K562 (cell line): ENCODE results near the gene PARD6B. TPM values are rescaled to one million over a fixed set of nuclear protein-coding genes. Genes with fewer than 3 reads are reported as not detected.

Source experiments
- ATAC-seq: fragments of 200-7000 bp; cut with Tn5 transposase; 3 replicates; pipeline ENCODE4 v1.9.1; 2020; ENCODE audit warnings: moderate library complexity
- BruUV-seq: library from RNA; stranded (reverse); fragments of 400-500 nt; replicated peaks from 2 replicates; lab custom pipeline; 2021; lab: Mats Ljungman, UMichigan
- CTCF ChIA-PET: fragments of 300-600 bp; formaldehyde crosslinking; extraction: SDS; loops from one replicate; lab custom pipeline; 2021; ENCODE audit warnings: low intra/inter-chr PET ratio; lab: Yijun Ruan, JAX
- POLR2A ChIA-PET: fragments of 300-600, 350-650 bp; sonication (Branson Sonifier 250); formaldehyde crosslinking; extraction: SDS; loops from one replicate; lab custom pipeline; 2021; ENCODE audit warnings: antibody characterized with exemption, inconsistent platforms; lab: Yijun Ruan, JAX
- DNase-seq, 4 experiments: peaks; one replicate each; pipeline versions ENCODE4 v3.0.0 to v3.0.0-alpha.2; 2011 to 2018; ENCODE audit warnings: low spot score in 3 of 4, mixed read lengths in 3 of 4; ENCODE audit errors: extremely low read depth in 1 of 4
- FAIRE-seq: peaks from 2 replicates; lab custom pipeline; 2011; peaks lifted over from hg19 to GRCh38; lab: Jason Lieb, UNC
- H2AFZ ChIP-seq: 2 replicates; pipeline ENCODE4 v1.6.0; 2011; ENCODE audit warnings: low read depth, low read length, control low read depth, inconsistent platforms
- H3K27ac ChIP-seq: fragments of 200-600 bp; 3 replicates; pipeline ENCODE4 v1.8.0; 2011; ENCODE audit warnings: low read depth, mild to moderate bottlenecking, control low read depth, inconsistent platforms, low read length, moderate library complexity, mixed read lengths; ENCODE audit errors: extremely low read depth
- H3K27me3 ChIP-seq, 2 experiments: fragments of 300-600 bp in 1 of 2; 2 replicates in 1 of 2; 3 replicates in 1 of 2; pipeline versions ENCODE4 v1.6.0 to v1.8.0; 2011; ENCODE audit warnings: inconsistent platforms in 2 of 2, low read length in 2 of 2, mild to moderate bottlenecking in 1 of 2, mixed read lengths in 1 of 2, moderate library complexity in 1 of 2; ENCODE audit not compliant: control insufficient read depth in 2 of 2, insufficient read depth in 2 of 2
- H3K36me3 ChIP-seq: fragments of 300-600 bp; 3 replicates; pipeline ENCODE4 v1.8.0; 2011; ENCODE audit warnings: mild to moderate bottlenecking, low read length, inconsistent platforms; ENCODE audit not compliant: control insufficient read depth, insufficient read depth
- H3K4me1 ChIP-seq, 2 experiments: fragments of 200-600 bp in 1 of 2; replicated peaks in 1 of 2; 2 replicates in 1 of 2; 3 replicates in 1 of 2; pipeline versions ENCODE4 v1.5.1 to v1.8.0; 2011; ENCODE audit warnings: inconsistent platforms in 2 of 2, low read length in 2 of 2, mild to moderate bottlenecking in 1 of 2, mixed read lengths in 1 of 2, moderate library complexity in 1 of 2; ENCODE audit not compliant: control insufficient read depth in 2 of 2, insufficient read depth in 2 of 2
- H3K4me2 ChIP-seq: 2 replicates; pipeline ENCODE4 v1.6.1; 2011; ENCODE audit warnings: low read length, control low read depth, inconsistent platforms, mixed read lengths; ENCODE audit not compliant: insufficient read depth
- H3K4me3 ChIP-seq: fragments of 200-600 bp; sonication (generic), shearing (Covaris generic); 2 replicates; pipeline ENCODE4 v1.5.1; 2016; ENCODE audit warnings: control low read depth, inconsistent platforms
- H3K79me2 ChIP-seq: fragments of 200-600 bp; 3 replicates; pipeline ENCODE4 v1.8.0; 2011; ENCODE audit warnings: low read length, inconsistent platforms; ENCODE audit not compliant: control insufficient read depth, insufficient read depth
- H3K9ac ChIP-seq, 2 experiments: 2 replicates each; pipeline versions ENCODE4 v1.6.0 to v1.6.1; 2011; ENCODE audit warnings: low read depth in 2 of 2, low read length in 2 of 2, control low read depth in 1 of 2, inconsistent platforms in 1 of 2, mild to moderate bottlenecking in 1 of 2, mixed read lengths in 1 of 2; ENCODE audit not compliant: insufficient read depth in 1 of 2
- H3K9me1 ChIP-seq: one replicate; pipeline ENCODE4 v1.6.0; 2011; ENCODE audit warnings: inconsistent platforms, mild to moderate bottlenecking, low read length, moderate library complexity; ENCODE audit not compliant: control insufficient read depth, insufficient read depth
- H3K9me3 ChIP-seq: replicated peaks from 2 replicates; pipeline ENCODE4 v1.5.1; 2011; ENCODE audit warnings: low read depth, low read length, inconsistent platforms; ENCODE audit not compliant: control insufficient read depth, insufficient read depth
- H4K20me1 ChIP-seq: replicated peaks from 2 replicates; pipeline ENCODE4 v1.6.1; 2011; ENCODE audit warnings: low read length, inconsistent platforms, mixed read lengths; ENCODE audit not compliant: control insufficient read depth, insufficient read depth
- CBX3 ChIP-seq, 2 experiments: IDR thresholded peaks; 1 replicate in 1 of 2; 2 replicates in 1 of 2; pipeline ENCODE4 v1.6.1; 2012; ENCODE audit warnings: inconsistent platforms in 2 of 2, low read length in 2 of 2, borderline replicate concordance in 1 of 2, control low read depth in 1 of 2
- GTF3C2 ChIP-seq: IDR thresholded peaks from 3 replicates; pipeline ENCODE4 v1.6.1; 2011; ENCODE audit warnings: borderline replicate concordance, mild to moderate bottlenecking, moderate library complexity; ENCODE audit not compliant: insufficient read length; ENCODE audit errors: extremely low read depth
- MEIS2 ChIP-seq: fragments of 450-650 bp; IDR thresholded peaks from 2 replicates; pipeline ENCODE4 v1.6.1; 2014; ENCODE audit warnings: mild to moderate bottlenecking; ENCODE audit not compliant: partially characterized antibody
- ZBTB11 ChIP-seq, 3 experiments: fragments of 200-800 bp in 1 of 3; fragments of 250-450 bp in 1 of 3; fragments of 450-650 bp in 1 of 3; sonication (Bioruptor Pico) in 1 of 3; sonication (Bioruptor generic) in 1 of 3; formaldehyde crosslinking in 1 of 3; IDR thresholded peaks; 2 replicates each; pipeline versions ENCODE4 v1.6.1 to v1.8.0; 2016 to 2022; ENCODE audit warnings: mild to moderate bottlenecking in 2 of 3, missing genetic modification characterization in 2 of 3, missing compliant biosample characterization in 1 of 3, moderate library complexity in 1 of 3
- WGBS: fragments of 100-300 bp; shearing (Covaris generic); methylation state at CpG from one replicate; pipeline ENCODE4 v1.1.6; 2016; ENCODE audit warnings: low coverage, mixed read lengths; ENCODE audit not compliant: insufficient coverage; ENCODE audit errors: missing lambda C conversion rate; 5-methylcytosine and 5-hydroxymethylcytosine counted together
- in situ Hi-C: fragments of 300-500 bp; cut with MboI; formaldehyde crosslinking; loops from 4 replicates; pipeline ENCODE4 v1.15.0; 2018; ENCODE audit warnings: inconsistent platforms, mixed read lengths
- intact Hi-C: fragments of 100-400 bp; cut with micrococcal nuclease; formaldehyde crosslinking; loops from 2 replicates; pipeline ENCODE4 v1.14.2; 2022
- polyA plus RNA-seq, 8 experiments: library from polyadenylated mRNA; depleted of rRNA in 4 of 8; stranded (reverse) in 5 of 8; unstranded in 3 of 8; fragments of >200 nt; fragmentation: Nextera tagmentation in 2 of 8; fragmentation: Illumina TruSeq in 1 of 8; extraction: Ambion mirVana in 2 of 8; extraction: Trizol in 1 of 8; gene quantifications; 2 replicates each; pipeline versions ENCODE4 v1.2.1 to v1.2.3, GENCODE V29; 2011 to 2014; ENCODE audit warnings: inconsistent platforms in 1 of 8, missing spikeins in 1 of 8
- total RNA-seq, 7 experiments: library from RNA; depleted of rRNA in 6 of 7; stranded (reverse); fragments of >200 nt in 6 of 7; fragmentation: Illumina TruSeq in 2 of 7; extraction: Trizol in 2 of 7; gene quantifications; 2 replicates each; pipeline versions ENCODE4 v1.2.1 to v1.2.3, GENCODE V29; 2011 to 2021; ENCODE audit warnings: low replicate concordance in 1 of 7
- TF ChIP-seq, protein P1 (sequence below), 2 experiments: IDR thresholded peaks in 1 of 2; conservative IDR thresholded peaks in 1 of 2; 2 replicates each; pipeline ENCODE4 v1.6.1; 2016; ENCODE audit warnings: low read depth in 2 of 2, mild to moderate bottlenecking in 1 of 2, missing compliant biosample characterization in 1 of 2, missing genetic modification characterization in 1 of 2, moderate library complexity in 1 of 2

PARD6B gene
- total and polyA plus RNA-seq, 9 of the 15 experiments (the other 6 are each of a cell fraction or from before 2014, with no cell fraction given): 1.7 to 12.3 (median 5.5) TPM

GRCh38 chr20:50784464-50784863, 53.1 kb downstream of the PARD6B start (continued):
- TF ChIP-seq, protein P1, sequence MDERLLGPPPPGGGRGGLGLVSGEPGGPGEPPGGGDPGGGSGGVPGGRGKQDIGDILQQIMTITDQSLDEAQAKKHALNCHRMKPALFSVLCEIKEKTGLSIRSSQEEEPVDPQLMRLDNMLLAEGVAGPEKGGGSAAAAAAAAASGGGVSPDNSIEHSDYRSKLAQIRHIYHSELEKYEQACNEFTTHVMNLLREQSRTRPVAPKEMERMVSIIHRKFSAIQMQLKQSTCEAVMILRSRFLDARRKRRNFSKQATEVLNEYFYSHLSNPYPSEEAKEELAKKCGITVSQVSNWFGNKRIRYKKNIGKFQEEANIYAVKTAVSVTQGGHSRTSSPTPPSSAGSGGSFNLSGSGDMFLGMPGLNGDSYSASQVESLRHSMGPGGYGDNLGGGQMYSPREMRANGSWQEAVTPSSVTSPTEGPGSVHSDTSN (CRISPR knock-in tag; IDR thresholded peaks at IDR 0.05; ENCODE audit: low read depth): no peak
- TF ChIP-seq, protein P1 (tag; conservative IDR thresholded peaks at IDR 0.05; ENCODE audit: low read depth): peak; percentile 44
- TF ChIP-seq MEIS2: peak; percentile 66
- no peak for TF ChIP-seq CBX3 (IDR thresholded peaks at IDR 0.05; ENCODE audit: borderline replicate concordance in 1 of 2, low read length in 2 of 2)
- TF ChIP-seq, all 486 proteins: peak for 5

GRCh38 chr20:50786703-50787102, 55.3 kb downstream of the PARD6B start:
- H3K36me3 ChIP-seq: no peaks in the 10 kb centered on the region
- no TSS peak for BruUV-seq
- FAIRE-seq (no peak), ATAC-seq (no peak), DNase-seq (no peak)
- intact Hi-C loops: loop anchor here (5.0 kb wide), 2 partner anchors 159 to 189 kb away; no protein-coding TSS in a partner anchor
- WGBS: 66% methylated on average over 9 of the region's 9 CpGs
- H2AFZ ChIP-seq: no peak overlapping the region
- H3K9me1 ChIP-seq: no peaks in the 10 kb centered on the region
- CTCF ChIA-PET: no interaction called here
- H3K4me3 ChIP-seq: no peak overlapping the region
- H3K4me1 ChIP-seq: peaks cover 14 to 22% of the 10 kb centered on the region in 2 experiments
- no peaks in the 10 kb centered on the region for H4K20me1 ChIP-seq
- H3K79me2 ChIP-seq: no peaks in the 10 kb centered on the region
- H3K27me3 ChIP-seq: no peaks in the 10 kb centered on the region
- TF ChIP-seq GTF3C2 (no peak), ZBTB11 (CRISPR knock-in tag; IDR thresholded peaks at IDR 0.05) (peak in 1 of 3 experiments; percentile 90; a peak in 2 of 6 replicates)
- H3K9me3 ChIP-seq: no peaks in the 10 kb centered on the region
- no peak overlapping the region for H3K4me2 ChIP-seq
- H3K9ac ChIP-seq: no peak overlapping the region
- no peak overlapping the region for H3K27ac ChIP-seq
- POLR2A ChIA-PET: interaction anchor here (0.9 kb wide), 1 partner anchor 8 kb away, joined by 3 read pairs; the partner anchor contains the start of gene BCAS4
- in situ Hi-C loops: no loop called here
